Inferior parietal cortex (tissue), 1 donor: Measurements from ENCODE around the gene SOX13.

Source experiments
- DNase-seq: peaks from one replicate; pipeline ENCODE4 v3.0.0-alpha.2; 2016; ENCODE audit errors: extremely low spot score

Gene SOX13

DNA sequence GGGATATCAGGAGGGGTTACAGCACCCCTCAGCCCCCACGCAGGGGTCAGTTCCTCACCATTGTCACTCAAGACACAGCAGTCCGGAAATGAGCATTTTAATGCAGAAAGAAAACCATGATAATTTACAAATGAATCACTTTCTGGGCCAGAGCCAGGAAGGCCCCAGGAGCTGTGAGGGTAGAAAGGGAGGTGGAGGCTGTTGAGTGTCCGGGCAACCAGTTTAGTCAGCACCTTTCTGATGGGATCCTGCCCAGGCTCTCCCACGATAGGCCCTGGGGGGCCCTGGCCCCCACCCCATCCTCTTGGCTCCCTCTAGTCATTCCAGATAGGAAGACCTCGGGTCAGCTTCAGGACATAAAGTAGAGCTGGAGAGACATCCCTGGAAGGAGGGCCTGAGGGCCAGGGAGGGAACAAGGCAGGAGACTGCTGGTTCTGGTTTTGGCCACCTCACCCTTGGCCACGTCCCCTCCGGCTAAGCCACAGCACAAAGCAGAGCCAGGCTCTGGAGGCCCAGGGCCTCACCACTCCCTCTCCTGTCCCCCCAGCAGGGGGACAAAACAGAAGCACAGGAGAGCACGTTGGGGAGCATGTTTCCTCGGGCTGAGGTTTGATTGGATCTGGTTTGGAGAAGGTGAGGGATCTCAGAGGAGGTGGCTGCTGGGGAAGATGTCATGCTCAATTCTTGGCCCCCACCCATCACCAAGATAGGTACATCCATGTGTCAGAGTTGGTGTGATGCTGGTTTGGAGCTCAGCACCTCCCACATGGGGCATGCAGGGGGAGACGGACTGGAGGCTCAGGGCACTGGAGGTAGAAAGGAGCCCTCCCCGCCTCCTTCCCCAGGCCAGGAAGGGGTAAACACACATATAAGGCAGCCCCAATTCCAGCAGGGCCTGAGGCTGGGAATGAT lies 58.3 kb downstream of the SOX13 start:
- DNase-seq = no peak

DNA sequence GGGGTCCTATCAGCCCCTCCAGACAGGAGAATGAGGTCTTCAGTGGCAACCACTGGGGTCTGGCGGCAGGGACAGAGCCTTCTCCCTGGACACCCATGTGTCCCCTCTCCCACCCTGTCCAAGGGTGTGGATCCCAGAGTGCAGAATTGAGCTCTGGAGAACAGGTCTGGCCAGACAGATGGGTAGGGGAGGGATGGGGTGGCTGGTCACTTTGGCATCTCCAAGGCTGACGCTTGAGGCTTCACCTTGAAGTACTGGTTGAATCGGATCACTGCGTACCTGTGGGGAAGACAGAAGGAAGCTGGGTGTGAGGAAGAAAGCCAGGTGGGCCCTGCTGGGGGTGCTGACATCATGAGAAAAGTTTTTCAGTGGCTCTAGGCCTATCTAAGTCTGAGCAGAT lies 59.1 kb downstream of the SOX13 start:
- no peak for DNase-seq

DNA sequence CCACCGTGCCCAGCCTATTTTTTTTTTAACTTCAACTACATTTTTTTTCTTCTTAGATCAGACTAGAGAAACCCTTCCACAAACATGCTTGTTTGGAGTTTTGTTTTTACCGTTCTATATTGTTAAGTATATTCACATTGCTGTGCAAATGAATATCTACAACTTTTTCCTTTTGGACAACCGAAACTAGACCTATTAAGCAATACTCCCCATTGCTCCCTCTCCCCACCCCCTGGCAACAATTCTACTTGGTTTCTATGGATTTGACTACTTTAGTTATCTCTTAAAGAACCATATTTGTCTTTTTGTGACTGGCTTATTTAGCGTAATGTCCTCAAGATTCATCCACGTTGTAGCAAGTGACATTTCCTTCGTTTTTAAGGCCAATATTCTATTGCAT lies 59.8 kb downstream of the SOX13 start:
- DNase-seq = no peak

DNA sequence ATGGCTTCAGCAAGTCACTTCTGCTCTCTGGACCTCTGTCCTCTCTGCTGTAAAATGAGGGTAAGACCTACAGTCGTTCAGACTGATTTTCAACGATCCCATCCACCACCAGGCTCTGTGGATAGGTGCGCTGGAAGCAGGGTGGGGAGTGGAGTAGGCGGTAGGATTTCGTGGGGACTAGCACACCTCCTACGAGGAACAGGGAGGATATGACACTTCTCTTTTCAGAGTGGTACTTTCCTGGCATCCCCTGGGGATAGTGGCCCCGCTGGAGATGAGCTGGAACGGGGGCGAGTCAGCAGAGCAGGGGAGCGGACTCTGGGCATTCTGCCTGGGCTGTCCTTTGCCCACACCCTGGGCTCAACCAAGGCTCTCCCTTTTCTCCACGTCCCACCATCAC lies 61.2 kb downstream of the SOX13 start:
- no peak for DNase-seq

DNA sequence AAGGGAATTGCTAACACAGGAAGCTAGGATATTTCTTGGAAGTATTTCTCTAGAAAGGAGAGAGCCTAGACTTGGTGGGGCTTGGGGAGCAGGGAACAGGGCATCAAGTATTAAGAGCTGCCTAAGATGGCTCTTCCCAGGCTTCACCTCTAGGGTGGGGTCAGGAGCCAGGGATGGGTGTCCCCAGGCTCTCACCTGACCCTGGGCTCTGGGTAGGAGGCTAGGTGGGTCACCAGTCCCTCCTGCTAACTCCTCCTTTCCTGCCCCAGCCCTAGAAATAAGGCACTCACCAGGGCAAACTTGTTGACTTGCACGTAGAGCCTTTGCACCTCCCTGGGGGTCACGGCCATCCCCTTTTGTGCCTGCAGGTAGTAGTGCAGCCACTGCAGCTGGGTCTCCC lies 63.9 kb downstream of the SOX13 start:
- no peak for DNase-seq

DNA sequence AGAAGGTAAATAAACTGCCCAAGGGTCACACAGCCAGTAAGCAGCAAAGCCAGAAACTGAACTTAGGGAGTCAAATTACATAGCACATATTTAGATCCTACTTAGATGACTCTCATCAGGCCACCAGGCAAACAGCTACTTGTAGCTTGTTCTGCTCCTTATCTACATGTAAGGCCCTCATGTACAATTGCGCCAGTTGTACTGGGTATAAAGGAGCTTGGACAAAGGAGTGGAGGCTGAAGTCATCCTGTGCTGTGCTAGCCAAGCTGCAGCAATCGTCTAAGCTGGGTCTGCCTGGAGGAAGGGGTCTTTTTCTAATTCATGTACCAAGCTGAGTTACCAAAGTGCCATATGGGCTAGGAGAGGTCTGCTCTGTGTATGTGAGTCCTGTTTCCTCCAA lies 66.2 kb downstream of the SOX13 start:
- no peak for DNase-seq

DNA sequence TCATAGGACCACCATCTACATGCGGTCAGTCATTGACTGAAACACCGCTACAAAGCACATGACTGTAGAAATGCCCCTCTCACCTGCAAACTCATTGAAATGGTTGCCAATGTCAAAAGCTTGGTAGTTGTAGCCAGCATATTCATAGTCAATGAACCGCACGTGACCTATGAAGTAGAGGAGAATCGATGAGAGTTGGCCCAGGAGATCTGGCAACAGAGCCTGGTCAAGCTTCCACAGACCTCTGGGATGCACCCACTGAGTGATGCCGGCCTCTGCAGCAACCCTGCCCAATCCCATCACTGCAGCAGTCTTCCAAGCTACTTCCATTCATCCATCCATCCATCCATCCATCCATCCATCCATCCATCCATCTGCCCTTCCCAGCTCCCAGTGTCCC lies 67.0 kb downstream of the SOX13 start:
- DNase-seq = no peak

DNA sequence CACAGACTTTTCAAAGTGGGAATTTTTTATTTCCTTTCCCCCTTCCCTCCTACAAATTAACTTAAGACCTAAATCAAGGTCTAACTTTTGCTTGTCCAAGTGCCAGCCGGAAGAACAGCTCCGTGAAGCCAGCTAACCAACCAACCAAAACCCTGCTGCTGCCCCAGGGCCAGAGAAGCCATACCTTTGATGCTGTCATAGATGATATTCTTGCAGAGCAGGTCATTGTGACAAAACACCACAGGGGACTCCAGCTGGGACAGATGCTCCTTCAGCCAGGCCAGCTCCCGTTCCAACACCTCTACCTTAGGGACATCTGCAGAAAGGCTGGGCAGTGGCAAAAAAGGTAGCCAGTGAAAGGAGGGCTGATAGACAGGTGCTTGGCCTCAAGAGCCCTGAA lies 68.2 kb downstream of the SOX13 start:
- DNase-seq = no peak

DNA sequence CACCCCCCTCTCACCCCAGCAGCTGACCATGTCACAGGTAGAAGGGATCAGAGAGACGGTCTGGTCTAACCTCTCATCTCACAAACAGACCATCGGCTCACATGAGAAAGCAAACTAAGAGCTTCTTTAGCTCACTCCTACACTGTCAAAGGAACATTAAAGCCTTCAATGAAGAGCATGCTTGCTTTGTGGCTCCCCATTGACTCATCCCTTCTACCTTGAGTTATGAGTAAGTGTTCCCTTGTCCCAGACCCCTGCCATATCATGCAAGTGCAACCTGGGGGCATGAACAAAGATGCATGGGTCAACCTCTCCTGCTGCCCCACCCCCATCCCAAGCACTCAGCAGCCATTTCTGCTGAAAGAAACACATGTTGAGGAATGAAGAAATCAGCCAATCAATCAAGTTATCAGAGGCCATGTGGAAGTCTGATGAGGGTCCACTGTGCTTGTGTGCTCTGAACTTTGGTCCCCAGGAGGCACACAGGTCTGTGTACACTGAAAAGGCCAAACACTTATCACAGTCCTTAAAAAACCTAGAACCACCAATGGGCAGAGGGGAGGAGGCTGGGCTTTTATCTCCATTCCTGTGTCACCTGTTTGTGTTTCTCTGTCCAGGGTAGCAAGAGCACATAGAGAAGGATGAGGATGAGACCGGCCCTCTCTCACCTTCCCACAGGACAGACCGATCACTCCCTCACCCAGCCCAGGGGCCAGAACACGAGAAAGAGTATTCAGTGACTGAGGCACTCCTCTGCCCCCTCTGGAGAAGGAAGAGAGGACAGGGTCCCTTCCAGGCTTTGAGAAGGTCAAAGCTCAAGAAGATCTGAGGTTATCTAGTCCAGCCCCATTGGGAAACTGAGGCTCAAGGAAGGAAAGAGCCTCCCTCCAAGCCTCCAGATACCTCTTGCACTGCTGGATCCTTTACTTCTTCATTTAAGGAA lies 69.4 kb downstream of the SOX13 start:
- no peak for DNase-seq

DNA sequence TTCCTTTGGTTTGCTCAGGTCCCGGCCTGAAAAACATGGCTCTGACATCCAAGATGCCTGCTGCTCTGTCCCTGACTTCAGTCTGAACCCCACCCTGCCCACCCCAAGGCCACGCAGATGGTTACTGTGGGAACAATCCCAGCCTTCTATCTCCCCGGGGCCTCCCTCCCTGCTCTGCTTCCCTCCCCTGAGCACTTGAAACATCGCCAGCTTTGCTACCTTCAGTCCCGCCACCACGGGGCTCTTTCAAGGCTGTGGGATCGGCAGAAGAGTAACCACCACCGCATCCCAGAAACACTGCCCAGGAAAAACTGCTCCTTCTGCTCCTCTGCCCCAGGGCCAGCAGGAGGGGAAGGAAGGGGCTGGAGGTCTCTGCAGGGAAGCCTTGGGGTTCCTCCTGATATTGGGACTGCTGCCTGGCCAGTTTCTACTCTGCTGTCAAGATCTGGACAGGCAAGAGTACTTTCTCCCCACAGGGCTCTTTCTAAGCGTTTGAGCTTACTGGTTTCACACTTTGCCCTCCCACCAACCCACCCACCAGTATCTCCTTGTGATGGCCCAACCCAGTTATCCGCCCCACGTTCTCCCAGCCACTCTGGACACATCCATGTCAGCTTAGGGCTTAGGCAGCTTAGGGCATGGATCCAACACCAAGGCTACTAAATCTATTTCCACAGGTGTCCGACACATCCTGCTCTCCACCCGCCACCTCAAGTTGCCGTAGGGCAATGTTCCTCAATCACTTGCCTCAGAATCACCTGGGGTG lies 70.5 kb downstream of the SOX13 start:
- DNase-seq = no peak

DNA sequence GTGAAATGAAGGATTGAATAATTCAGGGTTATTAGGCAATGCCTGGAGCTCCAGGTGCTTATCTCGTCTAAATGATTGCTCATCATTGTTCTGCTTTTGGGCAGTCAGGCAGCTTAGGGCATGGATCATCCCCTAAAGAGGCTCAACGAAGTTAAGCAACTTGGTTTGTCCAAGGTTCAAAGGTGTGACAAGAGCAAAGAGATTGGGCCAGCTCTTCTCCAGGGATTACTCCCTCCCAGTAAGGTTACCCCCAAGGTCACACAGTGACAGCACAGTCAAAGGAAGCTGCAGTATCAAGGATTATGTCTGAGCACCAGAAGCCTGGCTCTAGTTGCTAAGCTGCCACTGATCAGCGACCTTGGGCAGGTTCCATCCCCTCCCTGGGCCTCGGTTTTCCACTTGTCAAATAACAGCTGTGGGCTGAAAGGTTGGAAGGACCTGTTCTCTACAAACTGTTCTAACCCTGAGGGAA lies 72.2 kb downstream of the SOX13 start:
- DNase-seq = no peak

DNA sequence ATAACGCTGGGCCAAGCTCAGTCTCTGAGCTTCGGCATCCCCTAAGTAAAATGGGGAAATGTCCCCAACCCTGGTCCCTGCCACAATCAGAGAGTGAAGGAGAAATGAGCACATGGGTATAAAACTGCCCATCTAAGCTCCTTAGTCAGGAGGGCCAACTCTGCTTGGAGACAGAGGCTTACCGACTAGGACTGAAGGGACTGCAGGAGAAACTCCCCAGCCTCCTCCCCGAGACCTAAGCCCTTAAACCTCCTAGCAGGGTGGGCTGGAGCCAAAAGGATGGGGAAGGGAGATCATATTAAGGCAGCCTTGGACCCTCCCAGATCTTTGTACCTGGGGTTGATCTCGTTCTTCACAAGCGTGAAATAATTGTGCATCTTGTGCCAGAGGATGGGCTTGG lies 73.4 kb downstream of the SOX13 start:
- no peak for DNase-seq

DNA sequence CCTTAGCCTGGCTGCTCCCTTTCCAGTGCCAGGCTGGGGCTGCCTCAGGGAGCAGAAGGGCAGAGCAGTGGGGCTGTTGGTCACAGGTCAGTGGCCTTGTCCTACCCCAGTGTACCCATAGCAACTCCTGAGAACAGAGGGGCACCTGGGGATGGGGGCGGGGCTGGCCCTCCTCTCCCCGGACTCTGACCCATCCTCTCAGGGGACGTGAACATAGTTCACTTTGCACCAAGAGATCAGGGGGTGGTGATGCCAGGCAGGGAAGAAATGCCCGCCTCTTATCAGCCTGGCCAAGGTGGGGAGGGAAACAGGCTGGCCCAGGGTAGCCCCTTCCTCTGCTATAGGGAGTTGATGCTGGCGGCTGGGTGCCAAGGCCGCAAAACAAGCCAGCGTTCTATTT lies 74.0 kb downstream of the SOX13 start:
- no peak for DNase-seq

DNA sequence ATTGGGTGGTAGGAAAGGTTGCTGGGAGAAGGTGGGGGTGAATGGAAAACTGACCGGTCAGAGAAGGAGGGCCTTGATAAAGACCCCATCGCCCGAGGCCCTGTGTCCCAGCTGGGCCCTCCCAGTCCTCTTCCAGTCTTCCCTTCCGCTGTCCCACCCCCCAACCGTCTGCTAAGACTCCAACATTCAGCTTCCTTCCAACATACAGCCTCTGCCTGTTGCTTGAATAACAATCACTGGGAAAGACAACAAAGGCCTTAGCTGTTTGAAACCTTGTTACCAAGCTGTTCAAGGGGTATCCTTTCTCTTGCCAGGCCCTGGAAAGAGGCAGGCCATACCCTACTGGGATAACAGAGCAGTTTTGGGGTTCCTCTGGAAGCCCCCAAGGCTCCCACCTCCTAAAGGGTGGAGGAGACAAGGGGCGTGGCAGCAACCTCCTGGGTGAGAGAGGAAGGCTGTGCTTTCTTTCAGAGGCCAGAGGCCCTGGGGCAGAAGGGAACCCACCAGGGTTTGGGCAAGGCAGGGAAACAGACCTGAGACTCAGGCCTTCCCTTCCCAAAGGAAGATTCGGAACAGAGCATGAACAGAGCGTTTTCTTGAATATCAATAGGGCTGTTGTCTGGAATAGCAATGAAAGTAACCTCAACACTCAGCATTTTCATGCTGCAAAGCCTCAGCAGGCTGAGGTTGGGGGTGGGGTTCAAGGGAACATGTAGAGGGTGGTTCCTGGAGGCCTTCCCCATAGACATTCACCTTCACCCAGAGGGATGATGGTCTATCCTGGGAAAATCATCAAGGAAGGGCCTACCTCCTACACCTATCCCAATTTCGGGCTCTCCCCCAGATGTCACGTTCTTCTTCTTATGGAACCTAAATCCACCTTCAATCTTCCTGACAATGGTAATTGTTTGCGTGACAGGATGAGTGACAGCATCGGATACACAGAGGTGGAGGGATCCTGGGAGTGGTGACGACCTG lies 74.8 kb downstream of the SOX13 start:
- DNase-seq = no peak

DNA sequence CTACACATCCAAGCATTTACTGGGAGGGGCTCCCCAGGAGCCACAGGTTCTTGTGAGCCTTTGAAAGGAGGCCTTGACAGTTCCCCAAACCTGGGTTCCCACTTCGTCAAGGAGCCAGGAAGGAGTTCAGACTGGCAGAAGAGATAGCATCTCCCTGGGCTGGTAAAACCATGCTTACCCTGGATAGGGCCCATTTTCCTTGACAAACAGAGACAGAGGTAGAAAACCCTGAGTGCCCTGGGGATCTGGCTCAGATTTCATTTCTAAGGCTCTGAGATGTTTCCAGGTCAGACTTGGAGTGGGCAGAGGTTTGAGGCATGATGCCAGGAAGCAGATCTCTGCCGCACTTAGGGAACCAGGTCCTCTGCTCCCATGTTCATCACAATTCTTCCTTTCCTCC lies 76.2 kb downstream of the SOX13 start:
- DNase-seq = no peak

DNA sequence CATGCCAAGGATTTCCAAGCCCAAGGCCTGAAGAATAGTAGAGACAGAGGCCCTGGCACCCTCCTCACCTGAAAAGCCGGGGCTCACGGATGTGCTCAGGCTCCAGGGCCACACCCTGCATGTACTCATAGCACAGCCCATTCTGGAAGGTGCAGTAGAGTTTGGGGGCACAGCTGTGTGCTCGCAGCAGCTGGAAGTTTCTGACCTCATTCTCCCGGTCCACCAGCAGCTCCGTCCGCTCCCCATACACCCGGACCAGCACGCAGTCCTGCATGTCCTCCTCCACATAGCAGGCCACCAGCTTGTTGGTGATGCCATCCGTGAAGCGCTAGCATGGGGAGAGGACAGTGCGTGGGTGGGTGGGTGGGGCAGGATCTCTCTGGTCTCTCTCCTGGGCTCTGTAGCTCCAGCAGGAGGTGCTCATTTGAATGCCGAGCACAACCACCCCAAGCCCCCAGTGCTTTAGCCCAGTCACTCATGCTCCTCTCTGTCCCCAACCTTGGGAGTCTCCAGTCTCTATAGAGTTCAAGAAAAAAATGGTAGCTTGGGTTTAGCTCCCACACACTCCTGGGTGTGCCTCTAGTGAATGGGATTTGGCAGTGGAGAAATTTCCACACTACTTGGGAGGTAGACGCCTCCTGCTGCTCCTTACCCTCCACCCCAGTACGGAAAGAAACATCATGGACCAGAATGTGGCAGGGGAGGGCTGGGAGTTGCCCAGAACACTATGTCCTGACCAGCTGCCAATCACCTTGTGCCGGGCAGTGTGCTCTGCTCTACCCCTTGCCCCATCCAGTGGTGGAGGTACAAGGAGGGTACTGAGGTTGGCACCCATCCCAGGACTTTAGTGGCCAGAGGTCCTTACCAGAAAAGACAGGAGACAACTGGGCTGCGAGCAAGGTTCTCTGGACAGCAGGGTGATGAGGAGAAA lies 77.0 kb downstream of the SOX13 start:
- DNase-seq = no peak

DNA sequence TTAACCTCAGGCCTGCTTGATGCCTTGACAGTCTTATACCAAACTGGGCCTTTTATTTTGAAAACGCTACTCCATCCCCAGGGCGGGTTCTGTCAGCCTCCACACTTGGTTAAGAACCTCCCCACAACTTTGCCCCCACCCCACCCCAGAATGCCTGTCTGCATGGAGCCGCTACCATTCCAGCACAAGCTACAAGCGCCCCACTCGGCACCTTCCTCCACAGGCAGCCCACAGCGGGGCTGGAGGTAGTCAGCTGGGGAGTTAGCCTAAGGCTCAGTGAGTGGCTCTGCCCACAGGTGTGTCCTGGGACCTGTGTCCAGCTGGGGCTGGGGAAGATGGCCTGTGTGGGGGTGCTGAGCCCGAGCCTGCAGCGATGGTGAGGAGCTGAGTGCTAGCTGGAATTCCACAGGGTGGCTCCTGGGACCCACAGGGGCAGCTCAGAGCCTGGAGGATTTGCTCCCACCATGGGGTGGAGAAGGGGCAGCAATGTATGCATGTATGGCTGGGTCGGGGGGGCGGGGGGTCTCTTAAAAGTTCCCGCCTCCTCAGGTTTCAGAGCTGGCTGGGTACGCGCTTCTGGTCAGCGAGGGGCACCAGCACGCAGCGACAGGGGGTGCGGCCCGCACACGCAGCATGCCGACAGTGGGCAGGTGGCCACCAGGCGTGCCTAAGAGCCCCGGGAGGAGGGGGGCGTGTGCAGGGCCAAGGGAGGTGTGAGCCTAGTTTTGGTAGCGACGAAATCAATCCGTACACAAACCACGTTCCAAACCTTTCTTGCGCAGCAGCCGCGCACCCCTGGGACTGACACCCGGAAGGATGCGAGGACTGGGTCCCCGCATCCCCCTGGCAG lies 78.0 kb downstream of the SOX13 start:
- no peak for DNase-seq

DNA sequence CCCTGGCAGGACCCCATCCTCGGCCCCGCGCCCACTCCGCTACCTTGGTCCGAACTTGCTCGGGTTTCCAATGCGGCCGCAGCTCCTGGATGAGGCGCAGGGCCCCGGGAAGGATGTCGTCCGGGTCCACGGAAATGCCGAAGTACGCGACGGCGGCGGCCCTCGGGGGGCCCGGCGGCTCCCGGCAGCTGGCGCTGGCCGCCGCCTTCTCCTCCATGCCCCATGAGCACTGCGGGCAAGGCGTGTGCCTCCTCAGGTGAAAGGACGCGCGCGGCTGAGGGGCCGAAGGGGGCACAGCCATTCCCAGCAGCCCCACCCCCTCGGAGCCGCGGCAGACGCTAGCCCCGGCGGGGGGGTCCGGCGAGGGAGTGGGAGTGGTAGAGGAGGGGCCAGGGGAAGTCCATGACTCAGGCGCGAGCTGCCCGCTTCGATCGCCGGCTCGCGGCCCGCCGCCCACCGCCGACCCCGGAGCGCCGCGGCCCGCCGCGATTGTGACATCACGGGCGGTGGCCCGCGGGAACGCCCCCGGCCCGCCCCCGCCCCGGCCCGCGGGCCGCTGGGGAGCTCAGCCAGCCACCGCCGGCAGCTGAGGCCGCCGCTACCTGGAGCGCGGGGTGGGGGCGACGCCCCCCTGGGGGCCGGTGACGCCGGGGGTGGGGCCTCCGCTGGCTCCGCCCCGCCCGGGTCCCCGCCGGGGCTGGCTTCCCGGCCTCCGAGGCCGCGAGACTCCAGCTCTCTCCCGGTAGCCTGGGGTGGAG lies 78.8 kb downstream of the SOX13 start, which contains the start of gene ETNK2:
TSS of gene ETNK2 (minus strand) at position 493 of the 758 bp plus-strand sequence. CDS start at position 301, 192 bp downstream.
- no peak for DNase-seq
